HEK293 (cell line): ENCODE data around the gene ARL15.

Experiments used
- CTCF ChIA-PET: fragments of 350-600 bp; formaldehyde crosslinking; extraction: SDS; loops from one replicate; lab custom pipeline; 2021; ENCODE audit warnings: antibody characterized with exemption; lab: Yijun Ruan, JAX
- POLR2A ChIA-PET: fragments of 300-600 bp; formaldehyde crosslinking; extraction: SDS; loops from one replicate; lab custom pipeline; 2020; ENCODE audit warnings: antibody characterized with exemption, inconsistent platforms; lab: Yijun Ruan, JAX
- H3K27ac ChIP-seq: fragments of 200-500 bp; sonication (Bioruptor generic); 2 replicates; pipeline ENCODE4 v1.5.1; 2014; ENCODE audit warnings: low read depth, low read length, control low read depth, inconsistent platforms; ENCODE audit errors: extremely low read depth
- H3K36me3 ChIP-seq, 2 experiments: fragments of 200-500 bp in 1 of 2; sonication (Bioruptor generic) in 1 of 2; 1 replicate in 1 of 2; 2 replicates in 1 of 2; pipeline ENCODE4 v1.5.1; 2014 to 2017; ENCODE audit warnings: inconsistent platforms in 2 of 2, low read length in 2 of 2; ENCODE audit not compliant: control insufficient read depth in 2 of 2, insufficient read depth in 1 of 2
- H3K4me1 ChIP-seq: fragments of 200-500 bp; sonication (Bioruptor generic); 2 replicates; pipeline ENCODE4 v1.5.1; 2014; ENCODE audit warnings: mild to moderate bottlenecking, low read length, inconsistent platforms; ENCODE audit not compliant: control insufficient read depth, insufficient read depth
- H3K4me3 ChIP-seq: 2 replicates; pipeline ENCODE4 v1.5.1; 2011; ENCODE audit warnings: low read depth, mild to moderate bottlenecking, control low read depth, low read length, moderate library complexity
- H3K9me3 ChIP-seq: fragments of 200-500 bp; sonication (Bioruptor generic); 2 replicates; pipeline ENCODE4 v1.5.1; 2014; ENCODE audit warnings: low read depth, low read length, inconsistent platforms; ENCODE audit not compliant: control insufficient read depth, insufficient read depth
- ATF2 ChIP-seq: fragments of 450-650 bp; formaldehyde crosslinking; IDR thresholded peaks from 2 replicates; pipeline ENCODE4 v1.5.1; 2016; ENCODE audit warnings: missing biosample characterization, missing genetic modification characterization, low read depth
- BCL11A ChIP-seq: fragments of 450-650 bp; formaldehyde crosslinking; IDR thresholded peaks from 2 replicates; pipeline ENCODE4 v1.5.1; 2016; ENCODE audit warnings: low read depth, missing biosample characterization, missing genetic modification characterization
- MYNN ChIP-seq: fragments of 450-650 bp; formaldehyde crosslinking; IDR thresholded peaks from 2 replicates; pipeline ENCODE4 v1.5.1; 2016; ENCODE audit warnings: missing biosample characterization, missing genetic modification characterization, borderline replicate concordance
- PRDM4 ChIP-seq: fragments of 450-650 bp; formaldehyde crosslinking; IDR thresholded peaks from 2 replicates; pipeline ENCODE4 v1.5.1; 2017; ENCODE audit warnings: missing biosample characterization, missing genetic modification characterization
- SP2 ChIP-seq: fragments of 450-650 bp; formaldehyde crosslinking; IDR thresholded peaks from 2 replicates; pipeline ENCODE4 v1.5.1; 2016; ENCODE audit warnings: missing biosample characterization, missing genetic modification characterization
- ZBTB11 ChIP-seq: fragments of 450-650 bp; formaldehyde crosslinking; conservative IDR thresholded peaks from 2 replicates; pipeline ENCODE4 v1.5.1; 2016; ENCODE audit warnings: low read depth, missing biosample characterization, missing genetic modification characterization
- ZBTB20 ChIP-seq: fragments of 450-650 bp; formaldehyde crosslinking; IDR thresholded peaks from 2 replicates; pipeline ENCODE4 v1.5.1; 2016; ENCODE audit warnings: missing biosample characterization, missing genetic modification characterization
- ZBTB49 ChIP-seq: fragments of 450-650 bp; formaldehyde crosslinking; IDR thresholded peaks from 2 replicates; pipeline ENCODE4 v1.5.1; 2016; ENCODE audit warnings: missing biosample characterization, missing genetic modification characterization, low read depth
- ZNF112 ChIP-seq: fragments of 450-650 bp; formaldehyde crosslinking; IDR thresholded peaks from 2 replicates; pipeline ENCODE4 v1.5.0; 2017; ENCODE audit warnings: missing biosample characterization, missing genetic modification characterization
- ZNF133 ChIP-seq: fragments of 450-650 bp; formaldehyde crosslinking; IDR thresholded peaks from 2 replicates; pipeline ENCODE4 v1.5.1; 2016; ENCODE audit warnings: missing biosample characterization, missing genetic modification characterization
- ZNF140 ChIP-seq: fragments of 450-650 bp; formaldehyde crosslinking; IDR thresholded peaks from 2 replicates; pipeline ENCODE4 v1.5.1; 2016; ENCODE audit warnings: missing biosample characterization, missing genetic modification characterization
- ZNF175 ChIP-seq: fragments of 450-650 bp; formaldehyde crosslinking; IDR thresholded peaks from 2 replicates; pipeline ENCODE4 v1.5.1; 2016; ENCODE audit warnings: missing biosample characterization, missing genetic modification characterization
- ZNF19 ChIP-seq: fragments of 450-650 bp; formaldehyde crosslinking; IDR thresholded peaks from 2 replicates; pipeline ENCODE4; 2016; ENCODE audit warnings: missing biosample characterization, missing genetic modification characterization, low read depth
- ZNF202 ChIP-seq: fragments of 450-650 bp; formaldehyde crosslinking; IDR thresholded peaks from 2 replicates; pipeline ENCODE4 v1.5.1; 2016; ENCODE audit warnings: missing biosample characterization, missing genetic modification characterization, borderline replicate concordance
- ZNF221 ChIP-seq: fragments of 450-650 bp; formaldehyde crosslinking; IDR thresholded peaks from 2 replicates; pipeline ENCODE4 v1.5.1; 2017; ENCODE audit warnings: missing biosample characterization, missing genetic modification characterization, borderline replicate concordance
- ZNF280C ChIP-seq: fragments of 450-650 bp; formaldehyde crosslinking; IDR thresholded peaks from 2 replicates; pipeline ENCODE4 v1.5.1; 2016; ENCODE audit warnings: missing biosample characterization, missing genetic modification characterization
- ZNF529 ChIP-seq: fragments of 450-650 bp; formaldehyde crosslinking; IDR thresholded peaks from 2 replicates; pipeline ENCODE4 v1.5.1; 2017; ENCODE audit warnings: missing genetic modification characterization, missing biosample characterization; ENCODE audit not compliant: insufficient replicate concordance
- ZNF654 ChIP-seq: fragments of 450-650 bp; formaldehyde crosslinking; IDR thresholded peaks from 2 replicates; pipeline ENCODE4 v1.5.1; 2016; ENCODE audit warnings: low read depth, missing biosample characterization, missing genetic modification characterization
- ZNF701 ChIP-seq: fragments of 450-650 bp; formaldehyde crosslinking; IDR thresholded peaks from 2 replicates; pipeline ENCODE4 v1.5.1; 2016; ENCODE audit warnings: missing biosample characterization, missing genetic modification characterization

Gene ARL15

GRCh38 chr5:54211912-54212311 lies 98.5 kb downstream of the ARL15 start:
- ChIA-PET POLR2A (no interaction called here), CTCF (interaction anchor here (0.9 to 1.7 kb wide), 2 partner anchors 17 to 950 kb away, joined by 3 to 9 read pairs; no protein-coding TSS in a partner anchor)
- Histone ChIP-seq H3K9me3 (no peaks in the 10 kb centered on the region), H3K4me3 (no peak overlapping the region), H3K4me1 (peaks cover 6% of the 10 kb centered on the region), H3K27ac (no peak overlapping the region), H3K36me3 (no peaks in the 10 kb centered on the region)
- TF ChIP-seq ZBTB20 (no peak), ZNF701 (no peak), ZBTB11 (no peak), PRDM4 (tag by site-specific recombination) (no peak), ZNF133 (tag by site-specific recombination) (no peak), ZBTB49 (tag by site-specific recombination) (no peak), ZNF202 (tag by site-specific recombination) (no peak), ATF2 (no peak), MYNN (tag by site-specific recombination) (no peak), ZNF140 (tag by site-specific recombination) (no peak), ZNF112 (tag by site-specific recombination) (no peak)

GRCh38 chr5:54207566-54207965 lies 102.8 kb downstream of the ARL15 start:
- Histone ChIP-seq H3K4me3 (no peak overlapping the region), H3K36me3 (no peaks in the 10 kb centered on the region), H3K4me1 (peaks cover 3% of the 10 kb centered on the region), H3K9me3 (no peaks in the 10 kb centered on the region), H3K27ac (no peak overlapping the region)
- POLR2A ChIA-PET, result no interaction called here
- CTCF ChIA-PET, result interaction anchor here (0.6 kb wide), 2 partner anchors 27 to 624 kb away, joined by 3 read pairs; no protein-coding TSS in a partner anchor
- TF ChIP-seq ZNF280C (tag by site-specific recombination) (no peak), BCL11A (no peak), SP2 (no peak), ZNF175 (no peak), ZNF529 (tag by site-specific recombination) (no peak), ZNF221 (tag by site-specific recombination) (no peak), ZNF19 (no peak), ZNF654 (tag by site-specific recombination) (no peak)
